Esophagus squamous epithelium (tissue), 4 donors: ENCODE measurements around the gene DAZAP1.

Source experiments
- POLR2A ChIP-seq, 4 donors: fragments of 450-650 bp; IDR thresholded peaks; one replicate each; pipeline ENCODE4 v1.6.1; 2017; ENCODE audit warnings: antibody characterized with exemption in 4 of 4, mild to moderate bottlenecking in 4 of 4, moderate library complexity in 3 of 4
- TF ChIP-seq, protein P1 (sequence below), 6 experiments: fragments of 450-650 bp in 4 of 6; fragments of 200-600 bp in 2 of 6; sonication (generic) in 2 of 6; IDR thresholded peaks; one replicate each; pipeline ENCODE4 v1.5.1; 2016 to 2019; ENCODE audit warnings: antibody characterized with exemption in 6 of 6, mild to moderate bottlenecking in 4 of 6, moderate library complexity in 4 of 6

DNA sequence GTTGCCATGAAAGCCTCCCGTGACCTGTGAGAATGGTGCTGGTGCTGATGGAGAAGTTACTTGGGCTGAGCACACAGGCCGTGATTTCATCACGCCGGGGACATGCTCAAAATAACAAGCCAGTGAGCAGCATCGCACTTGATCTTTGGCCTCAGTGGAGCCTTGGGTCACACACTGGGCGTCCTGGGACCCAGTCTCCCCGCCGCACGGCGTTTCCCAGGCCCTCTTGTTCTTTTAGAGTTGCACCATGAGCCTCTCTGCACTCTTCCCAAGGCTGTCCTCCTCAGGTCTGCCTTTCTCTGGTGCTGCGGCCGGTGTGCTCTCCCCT, 33.2 kb upstream of the DAZAP1 start:
- TF ChIP-seq, protein P1, sequence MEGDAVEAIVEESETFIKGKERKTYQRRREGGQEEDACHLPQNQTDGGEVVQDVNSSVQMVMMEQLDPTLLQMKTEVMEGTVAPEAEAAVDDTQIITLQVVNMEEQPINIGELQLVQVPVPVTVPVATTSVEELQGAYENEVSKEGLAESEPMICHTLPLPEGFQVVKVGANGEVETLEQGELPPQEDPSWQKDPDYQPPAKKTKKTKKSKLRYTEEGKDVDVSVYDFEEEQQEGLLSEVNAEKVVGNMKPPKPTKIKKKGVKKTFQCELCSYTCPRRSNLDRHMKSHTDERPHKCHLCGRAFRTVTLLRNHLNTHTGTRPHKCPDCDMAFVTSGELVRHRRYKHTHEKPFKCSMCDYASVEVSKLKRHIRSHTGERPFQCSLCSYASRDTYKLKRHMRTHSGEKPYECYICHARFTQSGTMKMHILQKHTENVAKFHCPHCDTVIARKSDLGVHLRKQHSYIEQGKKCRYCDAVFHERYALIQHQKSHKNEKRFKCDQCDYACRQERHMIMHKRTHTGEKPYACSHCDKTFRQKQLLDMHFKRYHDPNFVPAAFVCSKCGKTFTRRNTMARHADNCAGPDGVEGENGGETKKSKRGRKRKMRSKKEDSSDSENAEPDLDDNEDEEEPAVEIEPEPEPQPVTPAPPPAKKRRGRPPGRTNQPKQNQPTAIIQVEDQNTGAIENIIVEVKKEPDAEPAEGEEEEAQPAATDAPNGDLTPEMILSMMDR (IDR thresholded peaks at IDR 0.05), result no peak
- no peak for TF ChIP-seq POLR2A (IDR thresholded peaks at IDR 0.05)
